DMS153 treated with DMSO at 0.1 percent for 48 hours (cell line): ENCODE results near the gene RREB1.

ENCODE experiments used
- DNase-seq: peaks from one replicate; lab custom pipeline; 2025; ENCODE audit not compliant: unreplicated experiment; lab: John Stamatoyannopoulos, UW

The RREB1 gene

GRCh38 chr6:7088076-7088742 lies 19.6 kb upstream of the RREB1 start:
- DNase-seq = no peak

- DNase-seq = no peak
These were observed 8.8 kb upstream of the RREB1 start for GRCh38 chr6:7098993-7099392.

- no peak for DNase-seq
These were observed 7.5 kb upstream of the RREB1 start for GRCh38 chr6:7100072-7100752.

- no peak for DNase-seq
These were observed 7.0 kb upstream of the RREB1 start for GRCh38 chr6:7100753-7101081.

- no peak for DNase-seq
These were observed 6.5 kb upstream of the RREB1 start for GRCh38 chr6:7101290-7101689.

GRCh38 chr6:7104752-7105151 lies 3.0 kb upstream of the RREB1 start:
- DNase-seq = no peak

- DNase-seq = no peak
These were observed 1.5 kb upstream of the RREB1 start for GRCh38 chr6:7106215-7106751.

GRCh38 chr6:7106752-7107577 lies 796 bp upstream of the RREB1 start:
- DNase-seq = no peak

GRCh38 chr6:7108196-7108963 lies 619 bp downstream of the RREB1 start:
- DNase-seq = no peak

GRCh38 chr6:7108964-7109836 lies 1.4 kb downstream of the RREB1 start:
- DNase-seq = no peak

GRCh38 chr6:7110092-7110792 lies 2.5 kb downstream of the RREB1 start:
- no peak for DNase-seq

- no peak for DNase-seq
These were observed 3.4 kb downstream of the RREB1 start for GRCh38 chr6:7111095-7111690.

- DNase-seq = no peak
These were observed 4.4 kb downstream of the RREB1 start for GRCh38 chr6:7112171-7112570.

- no peak for DNase-seq
These were observed 5.1 kb downstream of the RREB1 start for GRCh38 chr6:7112741-7113313.

- DNase-seq = no peak
These were observed 7.1 kb downstream of the RREB1 start for GRCh38 chr6:7114744-7115458.

GRCh38 chr6:7115543-7116231 lies 7.9 kb downstream of the RREB1 start:
- DNase-seq = no peak

GRCh38 chr6:7119272-7119801 lies 11.6 kb downstream of the RREB1 start:
- DNase-seq = no peak
